ENCODE data around the gene ZFHX3. TPM values are rescaled to one million over a fixed set of nuclear protein-coding genes. Genes with fewer than 3 reads are reported as not detected.

Gene ZFHX3
- total RNA-seq, 1 donor from 2014 or later = 19.8 TPM

- DNase-seq (ENCODE audit: extremely low read depth, low read depth, low spot score) = no peak
Measured at GRCh38 chr16:72838951-72839350, 209.0 kb downstream of the ZFHX3 start.

DNA sequence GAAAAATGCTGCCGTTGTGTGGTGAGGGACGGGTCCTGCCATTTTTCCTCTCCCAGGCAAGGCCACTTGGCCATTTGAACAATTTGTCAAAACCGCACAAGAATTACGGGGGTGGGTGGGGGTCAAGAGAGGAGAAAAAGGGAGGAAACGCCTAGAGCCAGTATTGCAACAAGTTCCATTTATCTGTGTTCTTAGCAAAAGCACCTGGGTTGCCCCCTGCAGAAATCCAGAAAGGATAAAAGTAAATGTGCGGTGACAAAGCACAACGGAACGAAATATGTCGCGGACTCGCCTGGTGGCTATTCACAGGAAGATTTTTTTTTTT, 209.4 kb downstream of the ZFHX3 start:
- DNase-seq (ENCODE audit: extremely low read depth, low read depth, low spot score) = no peak

GRCh38 chr16:72837846-72838585, 209.9 kb downstream of the ZFHX3 start:
- no peak for DNase-seq (ENCODE audit: extremely low read depth, low read depth, low spot score)

DNA sequence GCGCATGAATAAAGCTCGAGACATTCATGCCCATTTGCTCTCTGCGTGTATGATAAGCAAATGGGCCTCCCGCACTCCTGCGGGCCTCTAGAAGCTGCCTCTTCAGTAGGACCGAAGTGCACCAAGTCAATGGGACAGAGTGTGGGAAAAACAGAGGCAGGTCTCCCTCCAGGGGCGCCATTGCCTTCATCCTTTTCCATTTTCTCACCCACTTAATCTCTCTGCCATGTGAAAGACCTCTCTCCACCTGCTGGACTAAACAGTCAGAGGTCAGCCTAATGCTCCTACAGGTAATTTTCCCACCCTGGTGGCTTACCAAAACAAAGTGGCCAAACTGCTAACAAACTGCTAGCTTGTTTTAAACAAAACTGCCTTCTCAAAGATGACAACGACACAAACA, 210.9 kb downstream of the ZFHX3 start:
- no peak for DNase-seq (ENCODE audit: extremely low read depth, low read depth, low spot score)

DNA sequence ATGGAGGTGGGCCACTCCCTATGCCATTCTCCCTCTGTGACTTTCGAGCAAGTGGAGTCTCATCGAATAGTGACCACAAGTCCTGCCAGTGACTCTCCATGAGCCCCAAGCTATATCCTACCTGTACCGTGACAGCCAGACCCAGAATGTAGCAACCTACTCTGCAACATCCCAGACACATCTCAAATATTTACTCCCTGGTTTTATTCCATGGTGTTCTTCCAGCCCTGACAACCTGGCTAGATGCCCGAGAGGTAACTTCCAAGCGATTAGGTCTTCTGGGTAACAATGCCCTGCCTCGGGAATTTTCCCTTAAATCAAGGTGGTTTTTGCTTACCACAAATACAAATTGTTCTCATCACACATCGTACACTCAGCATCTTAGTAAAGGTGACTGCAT, 211.7 kb downstream of the ZFHX3 start:
- no peak for DNase-seq (ENCODE audit: extremely low read depth, low read depth, low spot score)

DNA sequence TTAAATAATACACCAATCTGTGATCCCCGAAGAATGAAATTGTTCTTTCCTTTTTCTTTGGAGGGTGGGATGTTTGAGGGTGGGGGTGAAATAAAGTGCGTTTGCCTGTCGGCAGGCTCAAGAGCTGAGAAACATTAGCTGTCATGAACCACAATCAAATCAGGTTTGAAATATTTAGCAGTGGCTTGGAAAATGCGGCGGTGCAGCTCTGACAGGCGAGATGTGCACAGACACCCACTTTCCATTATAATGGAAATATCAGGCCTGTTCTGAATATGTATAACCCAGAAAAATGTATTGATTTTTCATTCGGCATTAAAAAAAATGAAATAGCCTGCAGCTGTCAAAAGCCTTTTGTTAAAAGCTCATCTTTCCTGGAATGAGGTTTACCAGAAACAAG, 212.8 kb downstream of the ZFHX3 start:
- DNase-seq (ENCODE audit: extremely low read depth, low read depth, low spot score) = no peak

GRCh38 chr16:72834499-72834898, 213.4 kb downstream of the ZFHX3 start:
- no peak for DNase-seq (ENCODE audit: extremely low read depth, low read depth, low spot score)

DNA sequence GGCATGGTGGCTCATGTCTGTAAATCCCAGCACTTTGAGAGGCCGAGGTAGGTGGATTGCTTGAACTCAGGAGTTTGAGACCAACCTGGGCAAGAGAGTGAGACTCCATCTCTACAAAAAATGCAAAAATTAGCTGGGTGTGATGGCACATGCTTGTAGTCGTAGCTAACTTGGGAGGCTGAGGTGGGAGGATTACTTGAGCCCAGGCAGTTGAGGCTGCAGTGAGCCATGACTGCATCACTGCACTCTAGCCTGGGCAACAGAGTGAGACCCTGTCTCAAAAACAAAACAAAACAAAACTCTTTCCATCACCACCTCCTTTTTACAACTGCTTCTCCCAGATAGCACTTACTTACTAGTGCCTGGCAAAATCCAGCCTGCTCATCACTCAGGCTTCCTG, 214.0 kb downstream of the ZFHX3 start:
- DNase-seq (ENCODE audit: extremely low read depth, low read depth, low spot score) = no peak

DNA sequence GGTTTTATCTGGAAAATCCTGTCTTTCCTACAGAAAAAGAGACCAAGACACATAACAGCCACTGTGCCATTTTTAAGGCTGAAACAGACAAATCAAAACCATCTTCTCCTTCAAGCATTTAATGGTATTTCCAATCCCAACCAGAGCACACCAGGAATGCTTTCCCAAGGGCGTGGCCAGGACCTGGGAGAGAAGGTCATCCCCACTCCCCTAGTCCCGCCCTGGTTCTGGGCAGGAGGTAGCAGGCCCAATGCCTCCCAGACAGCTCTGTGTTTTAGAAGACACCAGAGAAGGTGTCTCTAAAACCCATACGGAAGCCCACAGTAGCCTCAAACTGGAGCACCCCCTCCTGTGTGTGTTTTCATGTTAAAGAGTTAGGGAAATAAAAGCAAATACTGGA, 214.4 kb downstream of the ZFHX3 start:
- no peak for DNase-seq (ENCODE audit: extremely low read depth, low read depth, low spot score)

GRCh38 chr16:72832621-72833248, 215.2 kb downstream of the ZFHX3 start:
- DNase-seq (ENCODE audit: extremely low read depth, low read depth, low spot score) = no peak

DNA sequence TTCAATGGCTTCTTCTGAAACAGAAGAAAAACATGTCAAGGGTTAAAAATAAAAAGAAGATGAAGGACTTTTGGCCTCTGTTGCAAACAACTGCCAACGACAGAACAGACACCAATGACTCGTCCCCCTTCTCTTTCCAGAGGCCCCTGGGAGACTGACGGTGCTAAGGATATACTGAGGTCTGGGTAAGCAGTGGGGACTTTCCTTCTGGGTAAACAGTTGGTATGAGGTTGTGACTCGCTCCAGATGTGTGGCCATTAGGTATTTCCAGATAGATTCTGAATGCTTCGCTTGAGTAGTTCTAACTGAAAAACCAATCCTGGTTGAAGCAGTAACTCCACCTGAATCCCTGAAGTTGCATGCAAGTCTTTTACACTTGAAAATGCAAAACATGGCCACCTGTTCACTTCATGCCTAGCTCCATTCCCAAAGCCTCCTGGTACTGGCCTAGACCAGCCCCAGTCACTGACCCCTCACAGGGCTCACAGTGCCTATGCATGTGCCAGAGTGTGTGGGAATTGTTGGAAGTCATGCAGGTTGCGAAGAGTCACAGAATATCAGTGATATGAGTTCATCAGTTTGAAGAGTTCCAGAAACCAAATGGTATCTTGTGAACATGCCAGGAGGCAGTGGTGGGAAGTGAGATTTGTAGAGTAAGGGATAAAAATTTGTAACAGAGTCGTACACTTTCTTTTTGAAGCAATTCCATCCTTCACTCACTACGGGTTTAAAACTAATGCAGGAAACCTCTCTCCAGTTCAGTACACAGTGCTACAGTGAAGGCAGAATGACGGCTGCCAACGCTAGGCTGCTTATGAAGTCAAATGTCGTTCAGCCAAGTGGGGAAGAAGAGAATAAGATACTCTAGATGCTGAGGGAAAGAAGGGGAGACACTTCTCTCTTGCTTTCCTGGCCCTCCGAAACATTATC, 217.8 kb downstream of the ZFHX3 start:
- DNase-seq (ENCODE audit: extremely low read depth, low read depth, low spot score) = no peak

DNA sequence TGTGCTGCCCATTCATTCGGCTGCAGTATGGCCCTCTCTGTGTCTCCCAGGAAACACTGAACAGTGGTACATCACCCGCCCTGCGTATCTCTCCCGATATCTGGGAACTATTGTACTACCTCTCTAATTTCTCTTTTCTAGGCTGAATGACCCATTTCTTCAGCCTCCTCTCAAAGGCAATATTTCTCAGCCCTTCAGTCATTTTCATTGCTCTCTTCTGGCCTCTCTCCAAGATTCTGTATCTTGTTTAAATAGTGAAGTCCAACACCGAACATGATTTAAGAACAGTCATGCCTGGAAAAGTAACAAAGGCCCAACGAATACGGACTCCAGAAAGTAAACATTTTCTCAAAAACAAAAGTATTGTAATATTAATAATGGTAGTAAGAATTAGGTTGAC, 220.1 kb downstream of the ZFHX3 start:
- DNase-seq (ENCODE audit: extremely low read depth, low read depth, low spot score) = no peak

DNA sequence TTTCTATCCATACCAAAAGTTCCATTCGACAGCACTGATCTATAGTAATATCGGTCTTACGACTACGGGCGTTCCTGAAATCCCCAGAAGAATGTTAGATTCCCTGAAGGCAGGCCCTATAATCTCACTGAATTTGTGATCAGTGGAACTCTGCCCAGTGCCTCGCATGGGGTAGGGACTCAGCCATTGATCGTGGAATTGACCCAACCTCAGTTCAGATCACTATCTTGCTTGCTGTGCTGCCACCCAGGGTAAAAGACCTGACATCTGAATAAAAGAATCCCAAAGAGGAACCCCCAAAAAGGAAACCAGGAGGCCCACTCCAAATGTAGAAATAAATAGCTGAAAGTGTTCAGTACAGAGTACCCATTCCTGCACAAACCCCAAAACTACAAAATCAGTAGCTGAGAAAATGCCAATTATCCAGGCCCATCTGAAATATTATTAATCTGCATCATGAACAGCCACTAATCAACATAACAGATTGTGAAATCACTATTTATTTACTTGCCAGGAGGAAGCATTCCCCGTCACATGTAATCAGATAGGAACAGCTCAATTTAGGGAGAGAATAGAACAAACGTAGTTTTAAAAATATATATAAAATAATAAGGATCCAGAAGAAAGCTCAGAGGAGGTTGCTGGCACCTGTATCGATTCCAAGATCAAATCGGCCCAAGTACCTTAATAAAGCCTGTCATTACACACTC, 221.9 kb downstream of the ZFHX3 start:
- no peak for DNase-seq (ENCODE audit: extremely low read depth, low read depth, low spot score)

DNA sequence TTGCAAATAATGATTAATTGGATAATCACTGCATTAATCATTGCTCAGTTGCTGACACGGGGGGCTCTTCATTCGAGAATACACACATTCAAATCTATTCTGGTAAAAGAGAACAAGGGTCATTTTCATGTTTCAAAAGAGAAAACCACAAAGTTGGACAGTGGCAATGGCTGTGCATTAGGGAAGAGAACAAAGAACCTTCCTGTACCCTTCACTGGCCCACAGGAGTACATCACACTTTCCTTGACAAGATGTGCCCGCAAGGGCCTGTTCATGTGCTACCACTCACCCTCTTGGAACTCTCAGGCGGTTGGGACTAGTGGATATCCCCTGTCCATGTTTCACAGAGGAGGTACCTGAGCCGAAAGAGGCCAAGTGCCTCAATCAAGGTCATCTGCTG, 223.2 kb downstream of the ZFHX3 start:
- DNase-seq (ENCODE audit: extremely low read depth, low read depth, low spot score) = no peak

DNA sequence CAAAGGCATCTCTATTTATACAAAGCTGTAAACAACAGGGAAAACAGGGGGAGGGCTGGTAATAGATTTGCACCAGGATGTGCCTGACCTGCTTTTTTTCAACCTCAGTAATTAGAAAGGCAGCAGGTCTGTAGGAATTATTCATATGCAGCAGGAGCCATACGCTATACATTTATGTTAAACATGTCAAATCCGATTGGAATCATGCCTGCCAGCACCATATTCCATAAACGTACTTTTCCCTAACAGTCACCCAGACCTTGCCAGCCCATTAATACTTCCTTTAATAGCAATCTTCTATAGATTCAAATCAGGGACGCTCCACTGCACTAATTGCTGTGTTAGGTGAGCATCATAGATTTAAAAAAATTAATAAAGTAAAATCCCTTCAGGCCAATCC, 223.9 kb downstream of the ZFHX3 start:
- DNase-seq (ENCODE audit: extremely low read depth, low read depth, low spot score) = no peak

GRCh38 chr16:72821185-72821950, 226.6 kb downstream of the ZFHX3 start:
- DNase-seq (ENCODE audit: extremely low read depth, low read depth, low spot score) = no peak

GRCh38 chr16:72819345-72819744, 228.6 kb downstream of the ZFHX3 start:
- no peak for DNase-seq (ENCODE audit: extremely low read depth, low read depth, low spot score)

- DNase-seq (ENCODE audit: extremely low read depth, low read depth, low spot score) = no peak
Measured at GRCh38 chr16:72818236-72818845, 229.6 kb downstream of the ZFHX3 start.

DNA sequence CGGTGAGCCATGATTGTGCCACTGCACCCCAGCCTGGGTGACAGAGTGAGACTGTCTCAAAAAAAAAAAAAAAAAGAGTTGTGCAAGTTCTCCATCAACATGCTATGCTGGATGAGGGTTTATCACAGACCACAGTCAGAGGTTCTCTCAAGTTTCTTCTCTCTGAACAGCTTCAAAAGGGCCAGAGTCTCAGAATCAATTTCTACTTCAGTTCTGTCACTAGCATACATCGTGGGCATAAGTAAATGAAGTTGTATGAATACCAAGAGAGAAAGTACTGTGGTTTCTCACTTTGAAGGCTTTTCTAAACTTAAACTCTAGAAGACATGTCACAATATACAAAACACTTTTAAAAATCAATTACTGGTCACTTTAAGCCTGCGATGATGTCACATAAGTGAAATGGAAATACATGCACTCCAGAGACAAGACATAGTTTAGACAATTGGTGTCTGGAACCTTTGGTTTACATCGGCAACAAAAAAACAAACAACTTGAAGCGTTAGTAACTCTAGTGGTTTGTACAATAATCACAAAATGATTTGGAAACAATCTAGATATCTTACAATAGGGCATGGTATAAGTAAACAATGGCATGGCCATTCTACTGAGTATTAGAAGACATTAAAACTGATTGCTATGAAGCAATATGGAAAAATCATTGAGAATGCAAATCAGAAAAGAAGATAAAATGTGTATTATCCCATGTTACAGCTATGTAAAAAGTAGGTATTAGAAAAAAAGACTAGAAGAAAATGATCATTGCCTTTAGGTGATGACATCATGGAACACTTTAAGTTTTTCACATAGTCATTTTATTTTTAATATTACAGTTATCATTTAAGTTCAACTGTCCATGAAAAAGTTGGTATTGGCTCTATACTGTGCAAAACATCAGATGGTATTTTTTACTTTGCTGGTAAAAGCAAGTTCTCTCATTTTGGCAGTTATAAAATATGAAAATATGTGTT, 232.3 kb downstream of the ZFHX3 start:
- DNase-seq (ENCODE audit: extremely low read depth, low read depth, low spot score) = no peak

Data from glomerular endothelial cell (primary cell).